Lower leg skin (tissue), 3 donors: ENCODE data around the gene APBA1.

Experiments
- CTCF ChIP-seq, 3 donors: fragments of 450-650 bp; IDR thresholded peaks; one replicate each; pipeline ENCODE4 v1.5.1; 2016; ENCODE audit warnings: antibody characterized with exemption in 3 of 3, mild to moderate bottlenecking in 3 of 3, moderate library complexity in 2 of 3
- POLR2A ChIP-seq, 2 donors: fragments of 450-650 bp; IDR thresholded peaks; one replicate each; pipeline ENCODE4 v1.6.1; 2016 to 2017; ENCODE audit warnings: antibody characterized with exemption in 2 of 2, mild to moderate bottlenecking in 1 of 2, moderate library complexity in 1 of 2

- TF ChIP-seq CTCF (IDR thresholded peaks at IDR 0.05), result no peak
- no peak for TF ChIP-seq POLR2A (IDR thresholded peaks at IDR 0.05)
These were observed 92.2 kb downstream of the APBA1 start for GRCh38 chr9:69579760-69580581.
